Fibroblast of pulmonary artery (primary cell): ENCODE data around the gene COIL.
A peak's percentile ranks its signal among the peaks of the same experiment; 100 is the strongest.
"Not testable (repeated sequence)": the region's sequence is repeated elsewhere in the genome, so short reads cannot be mapped to it uniquely, and the experiment has no call there.

Source experiments
- DNase-seq: peaks from one replicate; pipeline ENCODE4 v3.0.0-alpha.2; 2010; ENCODE audit warnings: low read depth
- H3K4me3 ChIP-seq: replicated peaks from 2 replicates; pipeline ENCODE4 v1.5.1; 2011; ENCODE audit warnings: low read depth, mild to moderate bottlenecking, control low read depth, low read length, moderate library complexity
- TF ChIP-seq, protein P1 (sequence below): IDR thresholded peaks from 2 replicates; pipeline ENCODE4 v1.5.1; 2011; ENCODE audit warnings: mild to moderate bottlenecking, control low read depth, low read length, inconsistent platforms; ENCODE audit errors: missing control alignments

The COIL gene

DNA sequence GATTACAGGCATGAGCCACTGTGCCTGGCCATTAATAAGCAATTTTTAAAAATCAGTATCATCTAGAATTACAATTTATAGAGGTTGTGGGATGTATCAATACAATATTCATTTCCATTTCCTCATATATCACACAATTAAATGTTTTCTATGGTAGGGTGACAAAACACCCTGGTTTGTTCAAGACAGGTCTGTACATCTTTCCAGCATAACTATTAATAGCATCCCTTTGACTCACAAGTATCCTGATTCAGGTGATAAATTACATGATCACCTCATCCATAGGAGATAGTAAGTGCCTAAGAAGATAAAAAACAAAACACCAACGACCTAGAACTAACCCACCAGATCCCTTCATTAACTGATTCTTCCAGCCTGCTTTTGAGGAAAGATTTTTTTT is 13.1 kb downstream of the COIL start:
- no peak overlapping the region for H3K4me3 ChIP-seq
- no peak for DNase-seq
- TF ChIP-seq, protein P1, sequence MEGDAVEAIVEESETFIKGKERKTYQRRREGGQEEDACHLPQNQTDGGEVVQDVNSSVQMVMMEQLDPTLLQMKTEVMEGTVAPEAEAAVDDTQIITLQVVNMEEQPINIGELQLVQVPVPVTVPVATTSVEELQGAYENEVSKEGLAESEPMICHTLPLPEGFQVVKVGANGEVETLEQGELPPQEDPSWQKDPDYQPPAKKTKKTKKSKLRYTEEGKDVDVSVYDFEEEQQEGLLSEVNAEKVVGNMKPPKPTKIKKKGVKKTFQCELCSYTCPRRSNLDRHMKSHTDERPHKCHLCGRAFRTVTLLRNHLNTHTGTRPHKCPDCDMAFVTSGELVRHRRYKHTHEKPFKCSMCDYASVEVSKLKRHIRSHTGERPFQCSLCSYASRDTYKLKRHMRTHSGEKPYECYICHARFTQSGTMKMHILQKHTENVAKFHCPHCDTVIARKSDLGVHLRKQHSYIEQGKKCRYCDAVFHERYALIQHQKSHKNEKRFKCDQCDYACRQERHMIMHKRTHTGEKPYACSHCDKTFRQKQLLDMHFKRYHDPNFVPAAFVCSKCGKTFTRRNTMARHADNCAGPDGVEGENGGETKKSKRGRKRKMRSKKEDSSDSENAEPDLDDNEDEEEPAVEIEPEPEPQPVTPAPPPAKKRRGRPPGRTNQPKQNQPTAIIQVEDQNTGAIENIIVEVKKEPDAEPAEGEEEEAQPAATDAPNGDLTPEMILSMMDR = no peak

DNA sequence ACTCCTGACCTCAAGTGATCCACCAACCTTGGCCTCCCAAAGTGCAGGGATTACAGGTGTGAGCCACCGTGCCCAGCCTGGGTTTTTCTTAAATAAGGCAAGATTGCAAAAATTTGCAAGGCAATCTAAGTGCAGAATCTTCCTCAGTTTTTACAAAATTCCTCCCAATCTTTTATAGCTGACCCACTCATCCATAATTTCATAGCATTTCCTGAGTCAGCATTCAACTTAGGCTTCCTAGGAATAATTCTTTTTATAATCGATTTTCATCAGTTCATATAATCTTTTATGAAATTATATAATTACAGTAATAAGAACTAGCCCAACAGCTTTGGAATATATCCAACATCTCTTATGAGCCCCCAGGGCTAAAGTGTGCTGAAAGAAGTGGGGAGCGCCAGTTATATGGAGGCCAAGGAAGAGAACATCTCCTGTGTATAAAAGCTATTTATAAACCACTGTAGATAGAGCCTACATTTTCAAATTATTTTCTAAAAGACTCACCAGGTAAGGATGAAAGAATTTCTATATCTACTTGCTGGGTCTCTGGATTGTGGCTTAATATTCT is 14.8 kb downstream of the COIL start:
- H3K4me3 ChIP-seq = no peak overlapping the region
- TF ChIP-seq, protein P1 = no peak
- no peak for DNase-seq

DNA sequence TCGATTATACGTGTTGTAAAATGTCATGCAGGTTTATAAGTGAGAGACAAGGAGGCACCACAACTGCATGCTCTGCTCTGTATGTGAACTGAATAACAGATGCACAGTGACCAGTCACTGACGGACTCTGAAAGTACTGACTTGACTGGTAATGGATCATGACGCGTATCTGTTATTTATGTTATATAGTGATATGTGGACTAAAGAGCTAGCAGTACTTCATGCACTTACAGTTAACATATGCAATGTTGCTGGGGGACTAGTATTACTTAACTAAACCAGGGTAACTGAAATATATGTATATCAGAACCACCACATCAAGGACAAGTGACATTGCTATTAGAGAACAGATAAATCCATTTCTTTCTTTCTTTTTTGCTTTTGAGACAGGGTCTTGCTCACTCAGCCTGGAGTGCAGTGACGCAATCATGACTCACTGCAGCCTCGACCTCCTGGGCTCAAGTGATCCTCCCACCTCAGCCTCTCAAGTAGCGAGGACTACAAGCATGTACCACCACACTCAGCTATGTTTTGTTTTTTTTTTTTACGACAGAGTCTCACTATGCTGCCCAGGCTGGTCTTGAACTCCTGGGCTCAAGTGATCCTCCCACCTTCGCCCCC is 17.2 kb downstream of the COIL start:
- TF ChIP-seq, protein P1 = no peak
- DNase-seq = peak; percentile 14
- H3K4me3 ChIP-seq = no peak overlapping the region

DNA sequence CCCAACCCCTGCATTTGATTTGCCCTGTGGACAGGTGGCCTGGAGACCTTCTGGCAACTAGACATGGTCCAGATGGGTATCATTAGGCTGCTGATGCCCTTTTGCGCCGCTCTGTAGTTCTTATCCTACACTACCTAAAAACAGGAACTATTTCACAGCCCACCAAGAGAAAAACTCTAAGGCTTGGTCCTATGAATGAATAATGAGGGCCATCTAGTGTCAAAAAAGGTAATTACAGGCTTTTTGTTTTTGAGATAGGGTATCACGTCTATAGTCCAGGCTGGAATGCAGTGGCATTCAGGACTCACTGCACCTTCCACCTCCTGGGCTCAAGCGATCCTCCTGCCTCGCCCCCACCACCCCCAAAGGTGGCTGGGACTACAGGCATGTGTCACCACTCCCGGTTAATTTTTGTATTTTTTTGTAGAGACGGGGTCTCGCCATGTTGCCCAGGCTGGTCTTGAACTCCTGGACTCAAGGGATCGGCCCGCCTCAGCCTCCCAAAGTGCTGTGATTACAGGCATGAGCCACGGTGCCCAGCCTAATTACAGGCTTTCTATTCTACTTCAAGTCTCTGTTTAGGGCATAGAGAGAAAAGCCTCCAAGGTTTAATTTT is 20.9 kb downstream of the COIL start:
- TF ChIP-seq, protein P1 = peak; percentile 60
- DNase-seq = peak; percentile 78
- H3K4me3 ChIP-seq = no peak overlapping the region

DNA sequence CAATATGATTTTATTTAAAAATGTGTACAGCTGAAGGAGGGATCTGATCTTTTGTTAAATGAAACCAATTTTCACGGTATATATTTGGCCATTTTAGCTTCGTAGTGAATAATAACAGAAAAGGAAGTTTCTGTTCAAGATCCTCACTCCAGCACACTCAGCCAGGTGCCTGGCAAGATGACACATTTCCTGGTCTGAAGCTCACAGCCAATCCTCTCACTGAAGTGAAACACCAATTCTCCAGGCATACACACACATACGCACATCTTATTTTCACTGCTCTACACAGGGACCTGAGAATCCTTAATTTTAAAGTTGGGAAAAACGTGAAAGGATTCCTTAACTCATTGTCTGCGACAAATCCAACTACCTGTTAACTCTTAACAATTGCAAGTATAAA is 22.6 kb downstream of the COIL start:
- DNase-seq = peak; percentile 22
- not testable (repeated sequence) for H3K4me3 ChIP-seq

DNA sequence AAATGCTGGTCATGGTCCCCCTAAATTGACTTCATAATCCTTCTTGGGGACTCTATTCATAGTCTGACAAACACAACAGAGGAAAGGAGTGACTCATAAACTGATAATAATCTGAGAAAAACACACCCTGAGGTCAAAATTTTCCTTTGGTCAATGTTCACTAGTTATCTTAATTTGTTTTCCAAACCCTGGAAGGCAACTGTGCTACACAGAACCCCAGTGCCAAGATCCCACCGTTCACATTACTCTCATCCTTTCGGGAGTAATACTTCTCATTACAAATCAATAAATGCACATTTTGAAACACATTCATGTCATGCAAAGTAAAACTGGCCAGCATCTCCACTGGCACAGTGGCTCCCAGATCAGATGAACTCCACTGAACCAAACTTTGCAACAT is 23.2 kb downstream of the COIL start:
- no peak for DNase-seq
- TF ChIP-seq, protein P1 = no peak
- H3K4me3 ChIP-seq = no peak overlapping the region

DNA sequence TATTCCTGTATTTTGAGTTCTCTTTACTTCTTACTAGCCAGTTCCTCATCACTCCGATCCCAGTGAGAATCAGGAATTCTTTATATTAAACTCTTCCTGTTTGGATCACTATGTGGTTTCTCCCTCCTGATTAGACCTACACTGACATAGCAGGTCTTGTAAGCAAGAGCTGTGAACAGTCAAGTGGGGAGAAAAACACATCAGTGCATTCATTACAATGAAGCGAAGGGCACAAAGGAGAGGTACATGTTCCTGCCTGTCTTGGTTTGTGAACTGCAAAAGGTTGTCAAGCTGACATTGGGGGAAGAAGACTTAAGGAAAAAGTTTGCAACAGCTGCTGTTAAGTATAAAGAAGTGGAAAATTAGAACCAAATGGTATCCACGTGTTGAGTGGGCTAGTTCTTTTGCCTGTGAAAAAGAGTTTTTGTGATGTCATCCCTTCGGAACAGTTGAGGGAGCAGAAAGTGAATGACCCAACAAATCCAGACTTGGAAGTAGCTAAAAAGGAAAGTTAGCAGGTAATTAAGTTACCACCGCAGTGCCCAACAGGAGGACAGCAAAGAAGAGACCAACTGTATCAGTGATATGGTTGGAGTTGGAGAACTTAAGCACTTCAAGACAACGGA is 24.0 kb downstream of the COIL start:
- TF ChIP-seq, protein P1 = no peak
- no peak overlapping the region for H3K4me3 ChIP-seq
- DNase-seq = no peak
